Stimulated activated CD4-positive, alpha-beta T cell treated with anti-CD3 and anti-CD28 coated beads, Interleukin-4, amount 100 ng/mL, for 1 hour (primary cell): ENCODE measurements around the gene OLIG3.

ENCODE experiments used
- DNase-seq: peaks from one replicate; pipeline ENCODE4 v3.0.0-alpha.2; 2020

The OLIG3 gene

DNA sequence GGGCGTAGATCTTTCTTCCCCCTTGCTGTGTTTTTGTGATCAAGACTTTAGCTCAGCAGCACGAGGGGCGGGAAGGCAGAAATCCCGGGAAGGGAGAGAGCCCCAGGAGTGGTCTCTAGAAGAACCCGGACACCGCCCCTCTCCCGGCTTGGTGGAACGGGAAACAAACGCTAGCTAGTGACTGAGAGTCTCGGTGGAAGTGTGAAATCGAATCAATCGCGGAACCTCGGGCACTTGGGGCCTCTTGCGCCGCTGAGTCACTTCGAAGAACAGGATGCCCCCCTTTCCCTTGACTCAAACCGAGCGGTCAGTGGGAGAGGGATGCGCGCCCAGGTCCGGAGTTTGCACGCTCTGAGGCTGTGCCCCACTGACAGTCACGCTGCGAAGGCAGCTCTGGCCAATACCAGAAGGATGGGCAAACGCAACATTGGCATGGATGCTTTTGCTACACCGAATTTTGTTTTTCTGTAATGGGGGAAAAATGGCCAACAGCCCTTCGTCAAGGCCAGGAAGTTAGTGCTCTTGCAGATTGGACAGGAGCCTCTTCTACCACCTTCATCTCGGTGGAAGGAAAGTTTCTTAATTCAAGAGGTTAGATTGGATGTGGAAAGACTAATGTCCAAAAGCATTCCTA lies 1.6 kb upstream of the OLIG3 start:
- DNase-seq: no peak

DNA sequence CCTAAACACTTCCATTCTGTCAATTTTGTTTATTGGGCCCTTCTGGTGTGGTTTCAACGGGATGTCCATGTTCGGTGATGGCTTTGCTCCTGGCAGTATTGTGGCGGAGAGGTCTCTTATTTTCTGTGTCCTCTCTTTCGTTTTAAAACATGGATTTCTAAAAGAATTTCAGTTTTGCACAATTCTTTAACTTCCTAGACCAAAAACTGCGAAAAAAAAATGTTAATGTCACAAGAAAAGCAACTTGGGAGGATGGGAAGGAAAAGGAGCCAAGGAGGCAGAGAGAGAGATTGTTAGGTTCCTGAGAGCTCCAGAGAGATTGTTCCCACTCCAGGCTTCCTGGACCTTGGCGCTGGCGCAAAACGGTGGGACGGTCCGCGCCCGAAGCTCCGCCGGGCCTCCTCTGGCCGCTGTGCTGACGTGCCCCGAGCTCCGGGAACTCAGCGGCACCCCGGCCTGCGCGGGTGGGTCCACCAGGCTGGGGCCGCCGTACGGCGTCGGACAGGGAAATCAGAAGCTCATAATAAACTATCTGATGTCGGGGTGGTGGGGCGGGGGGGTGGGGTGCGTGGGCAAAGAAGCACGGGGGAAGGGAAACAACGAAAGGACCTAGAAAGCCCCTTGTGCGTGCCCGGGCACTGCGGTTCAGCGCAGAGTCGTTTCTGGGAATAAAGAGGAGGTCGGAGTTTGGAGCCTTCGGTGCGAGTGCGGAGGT lies 951 bp upstream of the OLIG3 start:
- no peak for DNase-seq

DNA sequence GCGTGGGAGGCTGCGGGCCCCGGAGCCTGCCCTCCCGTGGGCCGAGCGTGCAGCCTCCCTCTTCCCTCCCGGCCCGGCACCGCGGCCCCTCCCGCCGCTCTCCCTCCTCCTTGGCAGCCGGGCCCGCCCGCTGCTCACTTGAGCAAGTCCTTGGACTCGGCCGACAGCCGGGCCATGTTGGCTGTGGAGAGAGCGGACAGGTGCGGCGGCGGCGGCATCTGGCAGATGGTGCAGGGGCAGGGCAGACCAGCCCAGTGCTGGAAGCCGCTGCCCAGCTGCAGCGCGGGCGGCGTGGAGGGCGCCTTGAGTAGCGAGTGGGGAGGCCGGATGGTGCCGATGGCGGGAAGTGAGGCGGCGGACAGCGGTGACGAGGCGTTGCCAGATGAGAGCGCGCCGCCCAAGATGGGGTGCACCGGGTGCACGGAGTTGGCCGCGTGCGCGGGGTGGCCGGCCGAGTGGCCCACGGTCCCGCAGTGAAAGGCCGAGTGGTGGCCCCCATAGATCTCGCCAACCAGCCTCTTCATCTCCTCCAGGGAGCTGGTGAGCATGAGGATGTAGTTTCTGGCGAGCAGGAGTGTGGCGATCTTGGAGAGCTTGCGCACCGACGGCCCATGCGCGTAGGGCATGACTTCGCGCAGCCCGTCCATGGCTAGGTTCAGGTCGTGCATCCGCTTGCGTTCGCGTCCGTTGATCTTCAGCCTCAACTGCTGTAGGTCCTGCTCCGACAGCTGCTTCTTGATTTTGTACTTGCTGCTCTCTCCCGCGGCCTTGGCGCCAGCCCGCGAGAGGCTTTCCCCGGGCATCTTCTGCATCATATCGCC lies 766 bp downstream of the OLIG3 start:
- peak; percentile 19 for DNase-seq

DNA sequence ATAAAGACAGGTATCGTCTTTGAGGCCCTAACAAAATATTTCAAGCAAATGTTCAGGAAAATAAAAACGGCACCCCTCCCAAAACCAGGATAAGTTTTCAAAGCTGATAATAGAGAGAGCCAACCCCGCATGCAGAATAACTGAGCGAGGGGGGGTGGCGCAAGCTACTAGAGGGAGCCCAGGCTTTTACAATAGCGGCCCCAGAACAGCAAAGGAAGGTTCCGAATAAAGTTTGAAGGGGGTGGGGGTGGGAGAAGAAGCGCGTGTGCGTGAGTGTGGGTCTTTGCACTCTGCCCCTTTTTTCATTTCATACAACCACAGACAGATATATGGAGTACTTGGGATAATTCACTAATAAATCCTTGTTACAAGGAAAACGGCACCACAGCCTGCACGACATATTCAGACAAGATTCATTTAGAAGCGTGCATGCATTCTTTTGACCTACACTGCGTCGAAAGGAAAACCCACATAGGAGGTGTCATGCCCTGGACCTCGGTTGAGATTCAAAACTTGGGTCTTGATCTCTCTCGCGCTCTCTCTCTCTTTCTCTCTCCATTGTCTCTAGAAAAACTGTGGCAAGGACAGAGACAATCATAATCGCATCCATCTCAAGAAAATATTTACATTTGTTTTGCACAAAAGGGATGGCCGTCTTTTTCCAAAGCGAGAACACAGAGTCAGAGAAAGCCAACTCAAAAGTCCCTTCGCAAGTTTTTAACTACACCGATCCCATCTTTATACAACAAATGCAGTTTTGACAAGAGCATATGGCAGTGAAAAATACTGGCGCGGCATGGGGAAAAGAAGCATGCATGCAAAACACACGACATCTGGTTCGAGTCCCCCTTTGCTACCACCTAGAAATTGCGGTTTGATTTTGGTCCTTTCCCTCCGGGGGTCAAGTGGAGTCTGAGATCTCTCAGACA lies 1.6 kb downstream of the OLIG3 start:
- no peak for DNase-seq

DNA sequence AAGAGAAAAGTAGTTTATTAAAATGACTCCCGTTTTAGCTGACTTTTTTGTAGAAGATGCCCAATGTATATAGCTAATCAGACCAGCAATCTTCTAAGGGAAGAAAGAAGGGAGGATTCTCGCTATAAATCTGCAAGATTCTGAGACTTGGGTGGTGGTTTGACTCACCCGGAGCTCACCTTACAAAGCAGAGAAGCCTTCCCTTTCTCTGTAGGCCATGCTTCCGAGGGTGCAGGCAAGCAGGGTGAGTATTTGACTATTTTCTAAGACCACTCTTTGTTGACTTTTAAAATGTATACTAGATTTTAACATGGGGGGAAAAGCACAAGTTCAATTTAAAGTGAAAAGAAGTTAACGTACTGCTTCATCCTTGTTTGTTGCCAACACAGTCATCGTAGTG lies 2.7 kb downstream of the OLIG3 start:
- DNase-seq: no peak

DNA sequence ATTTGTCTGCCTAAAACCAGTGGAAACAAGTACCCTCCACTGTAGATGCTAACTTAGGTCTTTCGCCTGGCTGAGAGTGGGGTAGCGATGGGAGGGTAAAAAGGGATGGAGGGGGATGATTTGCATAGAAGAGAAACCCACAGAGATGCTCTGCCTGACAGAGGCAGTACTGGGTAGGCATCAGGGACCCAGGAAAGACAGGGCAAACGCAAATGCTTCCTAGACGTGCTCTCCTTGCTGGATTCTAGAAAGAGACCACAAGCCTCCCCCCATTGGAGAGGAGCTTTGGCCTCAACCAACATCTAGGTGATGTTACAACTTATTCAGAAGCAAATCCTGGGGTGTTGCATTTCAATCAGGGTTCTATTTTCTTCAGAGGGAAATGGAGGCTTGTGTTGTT lies 3.2 kb downstream of the OLIG3 start:
- no peak for DNase-seq

DNA sequence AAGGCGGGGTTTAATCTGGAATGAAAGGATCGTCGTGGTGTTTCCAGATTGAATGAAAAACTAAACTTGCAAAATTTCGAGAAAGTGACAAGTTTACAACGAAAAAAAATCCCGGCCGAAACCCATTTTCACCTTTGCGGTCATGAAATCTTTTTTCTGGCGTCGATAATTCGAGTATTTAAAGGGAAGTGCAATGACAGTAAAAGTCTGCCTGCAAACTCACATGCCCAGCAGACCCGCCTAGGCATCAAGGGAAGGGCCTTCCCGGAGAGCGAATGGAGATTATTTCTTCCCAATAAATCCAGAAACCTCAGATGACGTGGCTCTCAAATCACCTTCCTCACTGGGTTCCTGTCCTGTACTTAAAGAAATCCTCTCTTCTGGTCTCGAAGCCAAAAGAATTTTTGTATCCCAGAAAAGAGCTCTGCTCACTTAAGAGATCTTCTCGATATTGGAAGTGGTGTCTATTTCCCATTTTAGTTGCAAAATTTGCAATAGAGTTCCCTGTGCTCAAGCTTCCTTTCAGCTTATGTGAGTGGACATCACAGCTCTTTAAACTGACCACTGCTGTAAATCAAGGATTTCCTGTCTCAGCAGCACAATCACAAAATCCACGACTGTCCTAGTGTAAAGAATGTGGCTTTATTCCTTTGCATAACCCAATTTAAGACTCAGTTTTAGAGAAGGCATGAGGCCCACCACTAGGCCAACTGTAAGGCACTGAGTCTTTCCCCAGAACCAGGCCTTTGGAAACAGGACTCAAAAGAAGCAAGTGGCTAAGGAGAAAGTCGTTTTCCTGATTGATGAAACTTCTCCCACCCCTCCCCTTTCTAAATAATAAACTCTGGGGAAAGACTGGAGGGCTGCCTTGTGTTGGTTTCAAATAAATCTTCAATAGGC lies 3.9 kb downstream of the OLIG3 start:
- no peak for DNase-seq

DNA sequence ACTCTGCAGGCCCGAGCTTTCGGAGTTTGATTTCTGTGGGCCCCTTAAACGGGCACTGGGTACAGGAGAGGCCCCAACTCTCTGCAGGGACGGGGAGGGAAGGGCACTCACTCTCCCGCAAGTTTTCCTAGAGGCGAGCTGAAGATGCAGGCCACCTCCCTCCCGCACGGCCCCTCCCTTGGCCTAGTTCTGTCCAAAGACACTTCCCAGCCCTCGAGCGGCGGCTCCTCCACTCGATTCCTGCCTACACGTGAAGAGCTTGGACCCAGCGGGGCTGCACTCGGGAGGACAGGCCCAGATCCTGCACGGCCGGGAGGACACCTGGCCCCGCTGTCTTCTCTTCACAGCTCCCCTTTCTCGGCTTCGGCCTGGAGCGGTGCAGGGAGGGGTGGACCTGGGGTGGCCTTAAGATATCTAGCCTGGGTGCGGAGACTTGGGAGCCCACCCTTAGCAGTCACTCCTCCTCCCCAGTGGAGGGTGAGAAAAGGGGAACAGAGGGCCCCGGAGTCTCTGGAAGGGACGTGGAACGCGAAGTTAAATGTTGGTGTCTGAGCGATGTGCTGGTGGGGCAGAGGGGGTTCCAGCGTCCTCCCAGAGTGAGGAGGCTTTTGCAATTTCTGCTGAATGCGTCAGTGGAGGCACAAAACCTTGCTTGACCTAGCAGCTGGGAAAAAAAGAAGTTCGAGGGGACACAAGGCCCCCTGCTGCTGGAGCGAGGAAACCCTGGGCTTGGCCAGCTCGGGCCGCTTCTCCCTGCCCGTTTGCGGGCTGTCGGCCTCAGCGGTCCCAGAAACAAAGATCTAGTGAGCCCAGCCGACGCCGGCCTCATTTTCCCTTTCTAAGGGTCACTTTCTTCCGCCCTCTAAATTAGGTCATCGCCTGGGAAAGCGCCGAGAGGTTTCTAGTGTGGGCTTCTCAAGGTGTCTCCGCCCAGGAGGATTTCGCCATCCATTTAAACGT lies 4.9 kb downstream of the OLIG3 start:
- no peak for DNase-seq

DNA sequence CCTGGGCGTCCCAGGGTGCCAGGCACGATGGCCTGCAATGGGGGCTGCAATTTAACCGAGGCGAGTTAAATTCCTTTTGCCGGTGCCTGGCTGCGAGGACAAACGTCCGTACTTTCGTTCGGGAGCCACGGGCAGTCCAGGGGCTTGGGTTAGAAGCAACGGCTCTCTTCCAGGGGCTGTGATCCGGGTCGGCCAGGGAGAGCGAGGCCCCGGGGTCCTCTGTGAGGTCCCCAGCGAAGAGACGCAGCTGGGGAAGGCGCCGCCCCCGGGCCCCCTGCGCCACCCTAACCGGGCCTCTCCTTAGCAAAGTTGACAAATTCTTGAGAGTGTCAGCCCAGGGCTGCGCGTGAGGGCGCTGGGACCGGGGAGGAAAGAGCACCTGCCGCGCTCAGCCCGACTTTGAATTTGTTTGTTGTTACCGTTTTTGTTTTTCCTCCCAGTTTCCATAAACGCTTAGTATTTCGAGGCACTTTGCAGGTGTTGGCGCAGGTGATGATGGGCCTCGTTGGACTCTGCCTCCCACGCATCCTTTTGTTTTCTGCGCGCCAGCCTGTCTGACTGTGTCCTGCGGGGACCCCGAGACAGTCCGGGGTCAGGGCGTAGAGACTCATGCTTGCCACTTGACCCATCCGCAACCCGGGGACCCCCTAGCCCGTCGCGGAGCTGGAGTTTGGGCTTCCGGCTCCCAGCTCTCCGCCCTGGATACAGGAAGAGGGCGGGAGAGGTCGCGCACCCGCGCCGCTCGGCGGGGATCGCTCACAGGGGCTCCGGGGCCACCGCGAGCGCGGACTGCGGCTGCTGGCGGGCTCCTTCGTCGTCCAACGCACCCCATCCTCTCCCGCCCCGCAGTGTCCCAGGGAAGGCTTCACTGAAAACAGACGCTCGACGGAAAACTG lies 5.8 kb downstream of the OLIG3 start:
- DNase-seq: peak; percentile 18

DNA sequence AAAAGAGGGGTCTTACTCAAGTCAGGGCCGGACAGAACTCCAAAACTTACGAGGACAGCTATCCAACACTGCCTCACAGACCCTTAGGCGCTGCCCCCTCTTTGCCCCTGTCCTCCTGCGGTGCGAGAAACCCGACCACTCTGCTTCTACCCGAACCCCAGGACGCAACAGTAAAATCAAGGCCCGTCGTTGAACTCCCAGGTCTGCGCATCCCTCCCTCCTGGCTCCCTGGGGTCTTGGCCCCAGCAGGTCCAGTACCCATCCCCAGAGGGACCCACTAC lies 6.4 kb downstream of the OLIG3 start:
- no peak for DNase-seq

DNA sequence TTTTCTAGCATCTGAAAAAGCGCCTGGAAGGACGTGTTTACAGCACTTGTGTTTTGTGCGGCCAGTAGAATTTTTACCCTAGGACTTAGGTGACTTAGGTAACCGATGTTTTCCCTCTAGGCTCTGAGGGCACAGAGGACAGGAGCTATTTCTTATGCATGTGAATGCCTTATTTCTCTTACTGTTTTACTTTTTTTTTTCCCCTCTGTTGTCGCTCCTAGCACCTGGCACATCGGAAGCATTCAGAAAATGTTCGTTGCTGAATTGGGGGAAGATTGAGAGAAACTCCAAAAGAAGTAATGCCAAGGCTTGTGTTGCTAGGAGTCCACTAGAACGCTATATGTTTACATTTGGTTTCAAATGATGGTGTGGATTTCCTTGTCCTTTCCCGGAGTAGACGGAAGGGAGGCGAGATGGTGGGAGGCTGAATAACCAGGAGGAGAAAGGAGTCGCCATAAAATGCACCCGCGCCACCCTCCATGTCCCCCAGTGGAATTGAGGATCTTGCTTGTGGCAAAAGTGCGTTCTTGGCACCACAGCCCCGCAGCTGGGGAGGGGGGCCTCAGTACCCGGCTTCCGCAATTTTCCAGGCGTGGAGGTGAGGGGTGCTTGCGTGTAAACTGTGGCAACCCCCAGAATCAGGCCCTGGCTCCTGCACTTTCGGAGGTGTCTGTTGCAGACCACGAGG lies 6.9 kb downstream of the OLIG3 start:
- DNase-seq: no peak

DNA sequence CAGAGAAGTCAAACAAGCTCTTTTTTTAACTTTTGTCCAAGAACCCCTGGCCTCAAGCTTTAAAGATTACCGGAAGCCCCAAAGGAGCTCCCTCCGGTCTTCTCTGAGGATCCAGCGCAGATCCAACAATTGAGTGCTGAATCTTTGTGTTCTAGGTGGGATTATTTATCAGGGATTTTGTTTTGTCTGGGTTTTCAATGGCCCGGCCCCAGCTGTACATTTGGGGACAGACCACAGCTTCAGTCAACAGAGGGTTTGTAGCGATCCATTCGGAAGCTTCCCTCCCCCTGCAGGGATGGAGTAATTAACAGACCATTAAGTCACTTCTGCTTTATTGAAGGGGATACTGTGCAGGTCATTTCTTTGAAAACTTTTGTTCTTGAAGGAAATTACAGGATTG lies 7.8 kb downstream of the OLIG3 start:
- DNase-seq: no peak

DNA sequence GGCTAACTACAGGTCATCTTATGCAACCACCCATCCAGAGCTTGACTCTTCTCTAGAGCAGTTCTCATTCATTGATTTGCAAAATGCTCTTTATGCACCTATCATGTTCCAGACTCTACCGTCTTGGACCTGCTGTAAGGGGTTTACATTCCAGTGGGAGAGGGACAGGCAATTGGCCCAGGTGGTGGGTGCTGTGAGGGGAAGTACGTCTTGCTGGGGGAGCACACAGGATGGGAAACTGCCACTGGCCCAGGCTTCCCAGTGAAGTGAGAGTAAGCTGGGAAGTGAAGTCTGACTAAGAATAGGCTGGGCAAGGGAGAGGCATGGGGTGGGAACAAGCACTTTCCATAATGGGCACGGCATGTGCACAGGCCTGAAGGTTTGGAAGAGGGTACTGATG lies 13.8 kb downstream of the OLIG3 start:
- no peak for DNase-seq

DNA sequence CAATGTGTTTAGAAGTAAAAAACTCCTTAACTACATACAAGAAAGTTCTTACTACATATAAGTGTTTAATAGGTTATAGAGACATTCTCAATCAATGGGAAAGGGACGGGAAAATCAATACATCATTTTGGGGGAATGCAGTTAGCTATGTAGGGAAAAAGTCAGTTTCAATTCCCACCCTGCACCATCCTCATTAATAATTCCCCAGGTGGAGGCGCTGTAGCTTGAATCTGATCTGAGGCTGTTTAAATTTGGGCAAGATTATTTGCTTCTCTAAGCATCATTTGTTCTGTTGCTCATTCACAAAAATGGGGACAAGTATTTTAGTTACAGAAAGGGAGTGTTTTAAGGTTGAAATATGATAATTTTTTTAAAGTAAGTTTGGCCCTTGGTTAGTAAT lies 19.1 kb downstream of the OLIG3 start:
- no peak for DNase-seq

DNA sequence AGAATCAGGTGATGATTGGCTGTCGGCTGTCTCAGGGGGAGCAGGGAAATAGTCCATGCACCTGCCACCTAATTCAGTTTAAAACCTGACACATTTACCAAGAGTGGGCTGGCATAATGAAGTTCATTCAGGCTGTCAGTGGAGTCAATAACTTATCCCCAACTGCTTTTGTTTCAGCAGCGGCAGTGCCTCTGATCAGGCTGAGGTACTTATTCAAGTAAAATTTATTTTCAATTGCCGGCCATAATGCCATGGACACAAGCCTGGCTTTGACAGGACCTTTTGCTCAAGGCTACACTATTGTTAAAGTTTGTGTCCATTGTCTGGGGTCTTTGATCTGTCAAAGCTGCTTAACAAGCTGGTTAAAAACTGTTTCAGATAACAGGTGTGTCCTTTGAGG lies 20.6 kb downstream of the OLIG3 start:
- DNase-seq: no peak

DNA sequence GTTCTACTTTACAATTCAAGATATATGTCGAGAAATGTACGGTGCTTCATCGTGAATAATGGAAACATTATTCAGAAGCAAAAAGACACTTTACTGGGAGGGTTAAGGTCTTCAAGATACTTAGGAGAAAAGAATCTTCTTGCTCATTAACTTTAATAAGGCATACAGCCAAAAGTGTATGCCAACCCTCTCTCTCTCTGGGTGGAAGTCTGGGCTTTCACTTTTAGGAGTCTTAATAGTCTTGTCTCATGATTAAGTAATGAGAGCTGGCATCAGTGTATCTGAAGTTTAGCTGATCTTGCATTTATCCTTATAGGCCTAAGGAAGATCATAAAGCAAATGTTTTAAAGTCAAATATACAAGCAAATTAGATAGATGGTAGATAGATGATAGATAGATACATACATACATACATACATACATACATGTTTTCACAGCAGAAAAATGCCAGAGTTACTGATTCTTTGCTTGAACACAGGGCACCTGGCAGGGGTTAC lies 21.5 kb downstream of the OLIG3 start:
- no peak for DNase-seq

DNA sequence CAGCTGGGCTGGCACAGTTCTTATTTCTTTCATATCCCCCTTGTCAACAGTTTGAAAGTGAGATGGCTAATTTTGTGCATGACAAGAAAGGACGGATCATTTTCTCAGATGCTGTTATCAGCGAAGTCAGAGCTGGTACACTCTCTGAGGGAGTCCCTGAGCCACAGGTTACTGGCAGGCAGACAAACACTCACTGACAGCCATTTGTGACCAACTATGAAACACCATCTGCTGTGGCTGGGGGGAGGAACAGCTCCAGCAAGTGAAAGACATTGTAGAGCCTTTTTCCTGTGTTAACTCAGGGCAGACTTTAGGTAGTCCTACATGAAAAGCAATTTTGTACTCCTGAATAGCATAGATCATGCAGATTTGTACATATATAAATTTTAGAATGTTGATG lies 22.2 kb downstream of the OLIG3 start:
- no peak for DNase-seq

DNA sequence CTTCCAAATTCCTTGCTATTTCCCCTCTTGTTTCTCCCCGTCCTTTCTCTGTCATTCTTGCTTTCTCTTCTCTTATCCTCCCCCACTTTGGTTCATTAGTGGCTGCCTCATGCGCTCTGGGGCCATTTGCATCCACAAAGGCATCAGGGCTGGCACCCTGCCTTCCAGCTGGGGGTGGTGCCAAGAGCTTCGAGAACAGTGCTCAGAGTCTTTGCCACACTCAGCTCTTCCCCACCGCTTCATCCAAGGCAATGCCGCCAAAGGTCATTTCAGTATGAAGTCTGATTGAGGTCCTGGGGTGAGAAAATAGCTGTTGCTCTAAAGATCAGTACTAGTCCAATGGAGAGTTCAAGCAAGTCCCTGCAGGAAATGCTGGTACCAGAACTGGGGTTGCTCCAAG lies 22.7 kb downstream of the OLIG3 start:
- no peak for DNase-seq

DNA sequence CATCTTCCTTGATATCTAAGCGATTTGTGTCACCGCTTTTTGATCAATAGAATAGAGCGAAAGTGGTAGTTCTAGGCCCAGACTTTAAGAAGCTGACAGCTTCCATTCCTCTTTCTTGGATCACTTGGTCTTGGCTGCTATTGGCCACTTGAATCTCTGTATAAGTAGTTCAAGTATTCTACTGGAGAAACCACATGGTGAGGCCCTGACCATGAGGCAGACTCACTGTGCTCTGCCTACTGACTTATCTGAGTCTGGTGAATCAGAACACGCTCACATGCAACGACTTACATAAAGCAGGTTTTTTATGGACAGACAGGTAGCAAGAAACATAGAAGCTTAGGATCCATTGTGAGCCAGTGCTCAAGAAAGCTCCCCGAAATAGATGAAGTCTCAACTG lies 27.0 kb downstream of the OLIG3 start:
- DNase-seq: no peak
